AG04449 (cell line): ENCODE data around the gene ERICH2.

Experiments used
- CTCF ChIA-PET: fragments of 350-600 bp; formaldehyde crosslinking; extraction: SDS; loops from one replicate; lab custom pipeline; 2021; ENCODE audit warnings: antibody characterized with exemption; lab: Yijun Ruan, JAX
- POLR2A ChIA-PET: fragments of 400-600, 350-600 bp; formaldehyde crosslinking; extraction: SDS; loops from one replicate; lab custom pipeline; 2020; ENCODE audit warnings: antibody characterized with exemption, inconsistent platforms; lab: Yijun Ruan, JAX
- DNase-seq: peaks from one replicate; pipeline ENCODE4 v3.0.0-alpha.2; 2010; ENCODE audit warnings: low read depth, low spot score
- H3K4me3 ChIP-seq: 2 replicates; pipeline ENCODE4 v1.5.1; 2011; ENCODE audit warnings: low read depth, mild to moderate bottlenecking, control low read depth, low read length
- CTCF ChIP-seq: IDR thresholded peaks from one replicate; pipeline ENCODE4 v1.5.1; 2011; ENCODE audit warnings: mild to moderate bottlenecking, moderate library complexity, low read length, control low read depth, inconsistent platforms; ENCODE audit not compliant: insufficient read depth; ENCODE audit errors: missing control alignments

ERICH2 gene

GRCh38 chr2:170771421-170771937 is 1.3 kb downstream of the ERICH2 start:
- no peak for TF ChIP-seq CTCF
- ChIA-PET POLR2A (no interaction called here), CTCF (interaction anchor here (1.0 to 1.3 kb wide), 2 partner anchors 41 to 362 kb away, joined by 3 to 5 read pairs; no protein-coding TSS in a partner anchor)
- peak overlapping the region; percentile 66 for H3K4me3 ChIP-seq
- no peak for DNase-seq

GRCh38 chr2:170772295-170772694 is 2.1 kb downstream of the ERICH2 start:
- CTCF ChIA-PET: interaction anchor here (1.0 to 1.3 kb wide), 2 partner anchors 40 to 363 kb away, joined by 3 to 5 read pairs; no protein-coding TSS in a partner anchor
- no peak for DNase-seq
- POLR2A ChIA-PET: no interaction called here
- TF ChIP-seq CTCF: no peak
- no peak overlapping the region for H3K4me3 ChIP-seq

- no peak for DNase-seq
- CTCF ChIA-PET: no interaction called here
- no peak overlapping the region for H3K4me3 ChIP-seq
- no peak for TF ChIP-seq CTCF
- POLR2A ChIA-PET: no interaction called here
Measured at GRCh38 chr2:170774074-170774473, 3.9 kb downstream of the ERICH2 start.

GRCh38 chr2:170778900-170779299 is 8.7 kb downstream of the ERICH2 start:
- no peak for TF ChIP-seq CTCF

GRCh38 chr2:170779304-170779703 is 9.1 kb downstream of the ERICH2 start:
- TF ChIP-seq CTCF: no peak
- no peak for DNase-seq
- ChIA-PET POLR2A (no interaction called here), CTCF (interaction anchor here (1.3 kb wide), 2 partner anchors 9 to 370 kb away, joined by 3 read pairs; partner anchors contain the start of gene ERICH2)
- no peak overlapping the region for H3K4me3 ChIP-seq

More at GRCh38 chr2:170778900-170779299, 8.7 kb downstream of the ERICH2 start:
- ChIA-PET CTCF (interaction anchor here (1.3 kb wide), 2 partner anchors 8 to 369 kb away, joined by 3 read pairs; partner anchors contain the start of gene ERICH2), POLR2A (no interaction called here)
- H3K4me3 ChIP-seq: no peak overlapping the region
- DNase-seq: no peak

GRCh38 chr2:170782673-170783072 is 12.5 kb downstream of the ERICH2 start:
- ChIA-PET CTCF (interaction anchor here (1.6 kb wide), 1 partner anchor 30 kb away, joined by 5 read pairs; no protein-coding TSS in a partner anchor), POLR2A (no interaction called here)
- TF ChIP-seq CTCF: no peak
- no peak overlapping the region for H3K4me3 ChIP-seq
- no peak for DNase-seq
